SJCRH30 (cell line): Measurements from ENCODE around the gene DSCAML1. TPM values are rescaled to one million over a fixed set of nuclear protein-coding genes. Genes with fewer than 3 reads are reported as not detected.

Experiments used
- DNase-seq, 2 experiments: peaks; one replicate each; pipeline ENCODE4 v3.0.0-alpha.2; 2015 to 2020
- H3K27ac ChIP-seq: fragments of 250-450 bp; sonication (Bioruptor Pico); 2 replicates; pipeline ENCODE4 v1.5.1; 2020; ENCODE audit warnings: mild to moderate bottlenecking, moderate library complexity
- H3K27me3 ChIP-seq: fragments of 250-450 bp; sonication (Bioruptor Pico); 2 replicates; pipeline ENCODE4 v1.5.1; 2020; ENCODE audit warnings: mild to moderate bottlenecking, moderate library complexity
- H3K36me3 ChIP-seq: fragments of 250-450 bp; sonication (Bioruptor Pico); 2 replicates; pipeline ENCODE4 v1.5.1; 2020; ENCODE audit warnings: mild to moderate bottlenecking, moderate library complexity
- H3K4me1 ChIP-seq: fragments of 250-450 bp; sonication (Bioruptor Pico); 2 replicates; pipeline ENCODE4 v1.5.1; 2020; ENCODE audit warnings: mild to moderate bottlenecking, moderate library complexity
- H3K4me3 ChIP-seq: fragments of 250-450 bp; sonication (Bioruptor Pico); 2 replicates; pipeline ENCODE4 v1.5.1; 2020; ENCODE audit warnings: mild to moderate bottlenecking, moderate library complexity
- H3K9me3 ChIP-seq: fragments of 250-450 bp; sonication (Bioruptor Pico); replicated peaks from 2 replicates; pipeline ENCODE4 v1.5.1; 2020; ENCODE audit warnings: mild to moderate bottlenecking, moderate library complexity
- total RNA-seq: library from RNA; depleted of rRNA; stranded (reverse); fragments of >200 nt; shearing (Covaris generic); gene quantifications from 2 replicates; pipeline ENCODE4 v1.2.3, GENCODE V29; 2014

DSCAML1 gene
- total RNA-seq, 1 experiment from 2014 or later: not detected

DNA sequence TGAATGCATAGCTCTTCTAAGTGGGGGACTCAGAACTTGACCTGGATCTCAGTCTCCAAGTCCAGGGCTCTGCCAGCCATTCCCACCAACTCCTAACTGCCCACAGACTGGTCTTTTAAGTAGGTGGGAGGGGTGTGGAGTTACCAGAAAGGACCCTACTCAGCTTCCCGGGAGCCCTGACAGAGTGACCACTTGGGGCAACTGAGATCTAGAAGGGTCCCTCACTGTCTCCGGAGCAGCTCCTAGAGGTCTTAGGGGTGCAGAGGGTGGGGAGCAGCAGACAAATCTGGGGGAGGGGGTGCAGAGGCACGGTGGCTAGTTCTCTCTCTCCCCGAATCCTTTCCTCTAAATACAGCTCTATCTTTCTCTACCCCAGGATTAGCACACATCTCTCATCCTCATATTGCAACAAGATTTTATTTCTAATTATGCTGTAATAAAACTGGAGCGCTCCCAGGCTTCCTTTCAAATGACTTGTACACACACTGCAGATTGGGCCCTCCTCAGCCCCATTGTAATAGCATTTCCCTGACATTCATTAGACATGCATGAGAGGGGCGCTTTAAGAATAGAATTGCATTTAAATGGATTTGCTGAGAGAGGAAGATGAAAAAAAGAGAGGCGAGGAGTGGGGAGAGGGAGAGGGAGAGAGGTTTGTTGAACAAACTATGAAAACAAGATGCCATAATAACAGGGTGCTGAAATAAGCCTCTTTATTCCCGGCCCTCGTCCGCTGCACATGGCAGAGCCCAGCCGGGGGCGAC, 250.4 kb downstream of the DSCAML1 start:
- DNase-seq: no peak
- Histone ChIP-seq H3K9me3 (no peaks in the 10 kb centered on the region), H3K4me1 (no peaks in the 10 kb centered on the region), H3K27ac (no peak overlapping the region), H3K4me3 (no peak overlapping the region), H3K36me3 (no peaks in the 10 kb centered on the region), H3K27me3 (no peaks in the 10 kb centered on the region)

- DNase-seq: no peak
Observed at GRCh38 chr11:117545706-117546105, 251.3 kb downstream of the DSCAML1 start.

GRCh38 chr11:117544130-117544800, 252.8 kb downstream of the DSCAML1 start:
- no peak overlapping the region for H3K27ac ChIP-seq
- no peaks in the 10 kb centered on the region for H3K4me1 ChIP-seq
- no peak for DNase-seq
- no peak overlapping the region for H3K4me3 ChIP-seq
- no peaks in the 10 kb centered on the region for H3K27me3 ChIP-seq
- no peaks in the 10 kb centered on the region for H3K9me3 ChIP-seq
- H3K36me3 ChIP-seq: no peaks in the 10 kb centered on the region

More at GRCh38 chr11:117545706-117546105, 251.3 kb downstream of the DSCAML1 start:
- Histone ChIP-seq H3K27me3 (no peaks in the 10 kb centered on the region), H3K9me3 (no peaks in the 10 kb centered on the region), H3K4me3 (no peak overlapping the region), H3K27ac (no peak overlapping the region), H3K4me1 (no peaks in the 10 kb centered on the region), H3K36me3 (no peaks in the 10 kb centered on the region)

GRCh38 chr11:117541211-117541610, 255.8 kb downstream of the DSCAML1 start:
- no peak for DNase-seq
- Histone ChIP-seq H3K27ac (no peak overlapping the region), H3K36me3 (no peaks in the 10 kb centered on the region), H3K4me1 (no peaks in the 10 kb centered on the region), H3K9me3 (no peaks in the 10 kb centered on the region), H3K27me3 (no peaks in the 10 kb centered on the region), H3K4me3 (no peak overlapping the region)

- Histone ChIP-seq H3K9me3 (no peaks in the 10 kb centered on the region), H3K4me1 (no peaks in the 10 kb centered on the region), H3K4me3 (no peak overlapping the region), H3K27me3 (no peaks in the 10 kb centered on the region), H3K27ac (no peak overlapping the region), H3K36me3 (no peaks in the 10 kb centered on the region)
- DNase-seq: no peak
Observed at GRCh38 chr11:117538263-117539135, 258.5 kb downstream of the DSCAML1 start.

- H3K27ac ChIP-seq: no peak overlapping the region
- no peak for DNase-seq
- H3K36me3 ChIP-seq: no peaks in the 10 kb centered on the region
- no peaks in the 10 kb centered on the region for H3K27me3 ChIP-seq
- H3K4me3 ChIP-seq: no peak overlapping the region
- H3K4me1 ChIP-seq: no peaks in the 10 kb centered on the region
- H3K9me3 ChIP-seq: no peaks in the 10 kb centered on the region
Observed at GRCh38 chr11:117535850-117536411, 261.1 kb downstream of the DSCAML1 start.

GRCh38 chr11:117535201-117535849, 261.7 kb downstream of the DSCAML1 start:
- Histone ChIP-seq H3K27me3 (no peaks in the 10 kb centered on the region), H3K27ac (no peak overlapping the region), H3K4me3 (no peak overlapping the region), H3K4me1 (no peaks in the 10 kb centered on the region), H3K9me3 (no peaks in the 10 kb centered on the region), H3K36me3 (no peaks in the 10 kb centered on the region)
- DNase-seq: peak; percentile 11 to 21

DNA sequence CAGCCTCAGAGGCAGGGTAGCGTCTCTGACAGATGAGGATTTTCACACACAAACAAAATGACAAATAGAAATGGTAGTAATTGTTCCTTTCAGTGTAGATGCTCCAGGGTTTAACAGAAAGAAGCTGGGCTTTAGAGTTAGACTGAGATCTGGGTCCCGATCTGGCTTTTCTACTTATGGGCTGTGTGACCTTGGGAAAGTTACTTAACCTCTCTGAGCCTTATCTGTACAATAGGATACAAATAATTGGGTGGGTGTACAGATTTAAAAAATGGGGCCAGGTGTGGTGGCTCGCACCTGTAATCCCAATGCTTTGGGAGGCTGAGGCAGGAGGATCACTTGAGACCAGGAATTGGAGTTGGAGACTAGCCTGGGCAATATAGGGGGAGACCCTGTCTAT, 264.4 kb downstream of the DSCAML1 start:
- H3K4me3 ChIP-seq: no peak overlapping the region
- DNase-seq: no peak
- peaks cover 11% of the 10 kb centered on the region; the same call in 1 of the 2 replicates for H3K4me1 ChIP-seq
- no peaks in the 10 kb centered on the region for H3K9me3 ChIP-seq
- no peak overlapping the region for H3K27ac ChIP-seq
- H3K27me3 ChIP-seq: no peaks in the 10 kb centered on the region
- H3K36me3 ChIP-seq: no peaks in the 10 kb centered on the region

- no peak overlapping the region for H3K4me3 ChIP-seq
- no peaks in the 10 kb centered on the region for H3K36me3 ChIP-seq
- peaks cover 16% of the 10 kb centered on the region; the same call in 1 of the 2 replicates for H3K4me1 ChIP-seq
- no peaks in the 10 kb centered on the region for H3K27me3 ChIP-seq
- H3K9me3 ChIP-seq: no peaks in the 10 kb centered on the region
- no peak for DNase-seq
- H3K27ac ChIP-seq: no peak overlapping the region
Observed at GRCh38 chr11:117529816-117530215, 267.2 kb downstream of the DSCAML1 start.

GRCh38 chr11:117528097-117528721, 268.8 kb downstream of the DSCAML1 start:
- Histone ChIP-seq H3K4me1 (peaks cover 16% of the 10 kb centered on the region; the same call in 1 of the 2 replicates), H3K27me3 (no peaks in the 10 kb centered on the region)
- DNase-seq: peak; percentile 92 to 93

GRCh38 chr11:117527271-117527670, 269.7 kb downstream of the DSCAML1 start:
- Histone ChIP-seq H3K4me1 (peaks cover 16% of the 10 kb centered on the region; the same call in 1 of the 2 replicates), H3K4me3 (no peak overlapping the region), H3K9me3 (no peaks in the 10 kb centered on the region), H3K36me3 (no peaks in the 10 kb centered on the region), H3K27me3 (no peaks in the 10 kb centered on the region), H3K27ac (peak overlapping the region; percentile 57)
- DNase-seq: no peak

More at GRCh38 chr11:117528097-117528721, 268.8 kb downstream of the DSCAML1 start:
- Histone ChIP-seq H3K9me3 (no peaks in the 10 kb centered on the region), H3K27ac (peak overlapping the region; percentile 57), H3K36me3 (no peaks in the 10 kb centered on the region), H3K4me3 (0 out of 2 replicates have a peak overlapping the region, but pooled peaks have one; percentile 2)

DNA sequence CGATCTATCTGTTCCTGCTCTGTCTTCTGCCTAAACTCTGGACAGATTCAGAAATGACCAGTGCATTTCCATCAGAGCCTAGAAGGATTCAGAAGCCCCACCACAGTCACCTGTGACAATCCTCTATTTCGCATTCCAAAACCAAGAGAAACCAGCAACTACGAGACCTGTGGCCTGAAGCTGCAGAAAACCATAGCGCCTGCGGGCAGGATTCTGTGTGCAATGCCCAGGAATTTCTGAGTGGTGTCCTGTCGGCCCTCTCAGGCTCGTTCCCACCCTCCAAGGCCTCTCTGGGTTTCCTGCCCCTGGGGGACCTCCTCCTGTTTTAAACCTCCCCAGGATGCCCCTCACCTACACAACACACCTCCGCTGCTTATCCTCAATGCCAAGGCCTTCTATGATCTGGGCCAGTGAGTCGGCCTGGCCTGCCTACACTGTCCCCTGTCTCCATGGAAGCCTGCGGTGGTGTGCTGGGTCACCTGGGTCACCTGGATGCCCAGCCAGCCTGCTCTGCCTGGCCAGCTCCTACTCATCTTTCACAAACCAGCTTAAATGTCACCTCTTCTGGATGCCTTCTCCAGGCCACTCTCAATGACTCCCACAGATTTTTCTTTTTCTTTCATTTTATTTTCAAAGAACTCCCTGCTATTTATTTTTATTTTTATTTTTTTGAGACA, 271.0 kb downstream of the DSCAML1 start:
- peaks cover 16% of the 10 kb centered on the region; the same call in 1 of the 2 replicates for H3K4me1 ChIP-seq
- H3K4me3 ChIP-seq: no peak overlapping the region
- H3K36me3 ChIP-seq: no peaks in the 10 kb centered on the region
- no peak for DNase-seq
- H3K27ac ChIP-seq: no peak overlapping the region
- H3K9me3 ChIP-seq: no peaks in the 10 kb centered on the region
- no peaks in the 10 kb centered on the region for H3K27me3 ChIP-seq

DNA sequence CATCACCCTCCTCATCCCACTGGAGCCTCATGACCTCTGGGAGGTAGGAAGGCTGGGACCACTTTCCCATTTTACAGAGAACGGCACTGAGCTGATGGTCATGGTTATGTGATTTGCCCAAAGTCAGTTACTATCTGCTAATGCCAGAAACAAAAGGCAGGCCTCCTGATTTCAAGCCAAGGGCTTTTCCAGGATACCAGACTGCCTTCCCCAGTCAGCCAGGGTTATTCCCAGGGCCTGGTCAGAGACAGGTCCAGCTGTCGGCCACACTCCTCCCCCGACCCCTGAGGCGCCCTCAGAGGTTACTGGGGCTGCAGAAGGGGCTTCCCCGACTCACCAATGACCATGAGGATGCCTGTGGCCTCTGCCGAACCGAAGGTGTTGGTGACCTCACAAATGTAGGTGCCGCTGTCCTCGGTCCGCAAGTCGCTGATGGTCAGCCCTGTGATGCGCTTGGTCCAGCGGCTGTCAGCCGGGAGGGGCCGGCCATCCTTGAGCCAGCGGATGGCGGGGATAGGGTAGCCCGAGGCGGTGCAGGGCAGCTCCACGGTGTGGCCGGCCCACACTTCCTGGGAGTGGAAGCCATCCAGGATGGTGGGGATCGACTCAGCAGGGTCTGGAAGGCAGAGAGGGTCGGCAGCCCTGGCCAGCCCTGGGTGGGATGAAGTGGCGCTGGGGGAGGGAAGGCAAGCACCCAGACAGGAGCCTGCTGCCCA, 272.4 kb downstream of the DSCAML1 start:
- Histone ChIP-seq H3K36me3 (no peaks in the 10 kb centered on the region), H3K27ac (no peak overlapping the region), H3K9me3 (no peaks in the 10 kb centered on the region), H3K4me3 (no peak overlapping the region), H3K27me3 (no peaks in the 10 kb centered on the region), H3K4me1 (peaks cover 16% of the 10 kb centered on the region; the same call in 1 of the 2 replicates)
- no peak for DNase-seq
